Colonic mucosa (tissue), 4 donors: ENCODE results near the gene LHFPL3. TPM values are rescaled to one million over a fixed set of nuclear protein-coding genes. Genes with fewer than 3 reads are reported as not detected.

Source experiments
- DNase-seq: peaks from one replicate; pipeline ENCODE4 v3.0.0-alpha.2; 2020
- H3K27ac ChIP-seq: fragments of 200-600 bp; one replicate; pipeline ENCODE4 v1.8.0; 2021
- H3K27me3 ChIP-seq: fragments of 200-600 bp; one replicate; pipeline ENCODE4 v1.8.0; 2021
- H3K36me3 ChIP-seq: fragments of 200-600 bp; one replicate; pipeline ENCODE4 v1.8.0; 2021
- H3K4me1 ChIP-seq: fragments of 200-600 bp; one replicate; pipeline ENCODE4 v1.8.0; 2021; ENCODE audit warnings: mild to moderate bottlenecking
- H3K4me3 ChIP-seq: fragments of 200-600 bp; one replicate; pipeline ENCODE4 v1.8.0; 2021
- H3K9ac ChIP-seq, 2 donors: one replicate each; pipeline ENCODE4 v1.7.0; 2013; ENCODE audit warnings: control low read depth in 2 of 2, low read depth in 2 of 2, low read length in 2 of 2
- H3K9me3 ChIP-seq: fragments of 200-600 bp; one replicate; pipeline ENCODE4 v1.8.0; 2021
- CTCF ChIP-seq: fragments of 200-600 bp; IDR thresholded peaks from one replicate; pipeline ENCODE4 v1.8.0; 2022; ENCODE audit warnings: antibody characterized with exemption, mild to moderate bottlenecking
- intact Hi-C: fragments of 100-400 bp; cut with DNase I; formaldehyde crosslinking; loops from one replicate; pipeline ENCODE4 v1.14.1; 2022
- total RNA-seq, 2 donors: library from RNA; stranded (reverse); fragmentation: NEBNext Ultra II Directional in 1 of 2; extraction: Animal tissue kit (Norgen Biotek cat#: 25700) in 1 of 2; gene quantifications; one replicate each; pipeline ENCODE4 v1.2.1, GENCODE V29; 2021
- donor health status: healthy.
- donor health status: DM: no; HTN: no; CAD: no.
- donor health status: DM: no; HTN: no; CAD: no.

The LHFPL3 gene
- total RNA-seq, 2 donors from 2014 or later, result 0.12 to 0.27 TPM

- Histone ChIP-seq H3K9ac (no peak overlapping the region), H3K4me1 (no peaks in the 10 kb centered on the region), H3K4me3 (no peak overlapping the region), H3K36me3 (no peaks in the 10 kb centered on the region), H3K27ac (no peak overlapping the region), H3K9me3 (no peaks in the 10 kb centered on the region), H3K27me3 (no peaks in the 10 kb centered on the region)
- intact Hi-C loops, result no loop called here
- no peak for TF ChIP-seq CTCF
- DNase-seq, result no peak
These were observed 467.4 kb downstream of the LHFPL3 start for GRCh38 chr7:104795616-104796398.

- Histone ChIP-seq H3K9ac (no peak overlapping the region), H3K36me3 (no peaks in the 10 kb centered on the region), H3K27ac (no peak overlapping the region), H3K27me3 (no peaks in the 10 kb centered on the region), H3K9me3 (no peaks in the 10 kb centered on the region), H3K4me1 (no peaks in the 10 kb centered on the region), H3K4me3 (no peak overlapping the region)
- TF ChIP-seq CTCF, result no peak
- no peak for DNase-seq
- intact Hi-C loops, result no loop called here
These were observed 471.9 kb downstream of the LHFPL3 start for GRCh38 chr7:104800307-104800706.

GRCh38 chr7:104801022-104801421, 472.6 kb downstream of the LHFPL3 start:
- no peak for DNase-seq
- intact Hi-C loops, result no loop called here

GRCh38 chr7:104803931-104804330, 475.5 kb downstream of the LHFPL3 start:
- Histone ChIP-seq H3K4me3 (no peak overlapping the region), H3K9me3 (no peaks in the 10 kb centered on the region), H3K27me3 (no peaks in the 10 kb centered on the region), H3K36me3 (no peaks in the 10 kb centered on the region), H3K27ac (no peak overlapping the region), H3K9ac (no peak overlapping the region), H3K4me1 (no peaks in the 10 kb centered on the region)
- TF ChIP-seq CTCF, result no peak
- no peak for DNase-seq
- intact Hi-C loops, result no loop called here

More at GRCh38 chr7:104801022-104801421, 472.6 kb downstream of the LHFPL3 start:
- Histone ChIP-seq H3K27me3 (no peaks in the 10 kb centered on the region), H3K9ac (no peak overlapping the region), H3K36me3 (no peaks in the 10 kb centered on the region), H3K27ac (no peak overlapping the region), H3K4me1 (no peaks in the 10 kb centered on the region), H3K4me3 (no peak overlapping the region), H3K9me3 (no peaks in the 10 kb centered on the region)
- TF ChIP-seq CTCF, result no peak

GRCh38 chr7:104804696-104805095, 476.3 kb downstream of the LHFPL3 start:
- Histone ChIP-seq H3K27me3 (no peaks in the 10 kb centered on the region), H3K9me3 (no peaks in the 10 kb centered on the region), H3K9ac (no peak overlapping the region), H3K27ac (no peak overlapping the region), H3K36me3 (no peaks in the 10 kb centered on the region), H3K4me3 (no peak overlapping the region), H3K4me1 (no peaks in the 10 kb centered on the region)
- TF ChIP-seq CTCF, result no peak
- DNase-seq, result no peak
- intact Hi-C loops, result no loop called here
